Endothelial cell of umbilical vein (primary cell): ENCODE data around the gene DPF3.

Experiments
- JUN ChIP-seq: IDR thresholded peaks from 2 replicates; pipeline ENCODE4 v1.6.1; 2011; ENCODE audit warnings: borderline replicate concordance, low read depth; ENCODE audit not compliant: insufficient read length, insufficient read depth
- TF ChIP-seq, protein P1 (sequence below), 2 donors: IDR thresholded peaks; 1 replicate in 1 of 2; 2 replicates in 1 of 2; pipeline ENCODE4 v1.5.1; 2011; ENCODE audit warnings: low read length in 2 of 2, mild to moderate bottlenecking in 2 of 2, moderate library complexity in 2 of 2, control low read depth in 1 of 2, inconsistent platforms in 1 of 2, low read depth in 1 of 2; ENCODE audit not compliant: insufficient read depth in 1 of 2; ENCODE audit errors: extremely low read depth in 1 of 2

- TF ChIP-seq, protein P1, sequence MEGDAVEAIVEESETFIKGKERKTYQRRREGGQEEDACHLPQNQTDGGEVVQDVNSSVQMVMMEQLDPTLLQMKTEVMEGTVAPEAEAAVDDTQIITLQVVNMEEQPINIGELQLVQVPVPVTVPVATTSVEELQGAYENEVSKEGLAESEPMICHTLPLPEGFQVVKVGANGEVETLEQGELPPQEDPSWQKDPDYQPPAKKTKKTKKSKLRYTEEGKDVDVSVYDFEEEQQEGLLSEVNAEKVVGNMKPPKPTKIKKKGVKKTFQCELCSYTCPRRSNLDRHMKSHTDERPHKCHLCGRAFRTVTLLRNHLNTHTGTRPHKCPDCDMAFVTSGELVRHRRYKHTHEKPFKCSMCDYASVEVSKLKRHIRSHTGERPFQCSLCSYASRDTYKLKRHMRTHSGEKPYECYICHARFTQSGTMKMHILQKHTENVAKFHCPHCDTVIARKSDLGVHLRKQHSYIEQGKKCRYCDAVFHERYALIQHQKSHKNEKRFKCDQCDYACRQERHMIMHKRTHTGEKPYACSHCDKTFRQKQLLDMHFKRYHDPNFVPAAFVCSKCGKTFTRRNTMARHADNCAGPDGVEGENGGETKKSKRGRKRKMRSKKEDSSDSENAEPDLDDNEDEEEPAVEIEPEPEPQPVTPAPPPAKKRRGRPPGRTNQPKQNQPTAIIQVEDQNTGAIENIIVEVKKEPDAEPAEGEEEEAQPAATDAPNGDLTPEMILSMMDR (IDR thresholded peaks at IDR 0.05; ENCODE audit: extremely low read depth in 1 of 2, insufficient read depth in 1 of 2, low read depth in 1 of 2, low read length in 2 of 2): no peak
- no peak for TF ChIP-seq JUN
Measured at GRCh38 chr14:72625689-72626088, 268.2 kb downstream of the DPF3 start.
